Superior temporal gyrus (tissue), 1 donor: ENCODE measurements around the gene HSD3B7.
A peak's percentile ranks its signal among the peaks of the same experiment; 100 is the strongest.

Experiments
- DNase-seq: peaks from one replicate; pipeline ENCODE4 v3.0.0-alpha.2; 2016; ENCODE audit errors: extremely low spot score

The HSD3B7 gene

DNA sequence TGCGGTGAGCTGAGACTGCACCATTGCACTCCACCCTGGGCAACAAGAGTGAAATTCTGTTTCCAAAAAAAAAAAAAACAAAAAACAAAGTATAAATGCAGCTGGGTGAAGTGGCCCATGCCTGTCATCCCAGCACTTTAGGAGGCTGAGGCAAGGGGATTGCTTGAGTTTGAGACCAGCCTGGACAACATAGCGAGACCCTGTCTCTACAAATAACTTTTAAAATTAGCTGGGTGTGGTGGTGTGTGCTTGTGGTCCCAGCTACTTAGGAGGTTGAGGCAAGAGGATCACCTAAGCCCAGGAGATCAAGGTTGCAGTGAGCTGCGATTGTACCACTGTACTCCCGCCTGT, 38.2 kb downstream of the HSD3B7 start:
- no peak for DNase-seq

DNA sequence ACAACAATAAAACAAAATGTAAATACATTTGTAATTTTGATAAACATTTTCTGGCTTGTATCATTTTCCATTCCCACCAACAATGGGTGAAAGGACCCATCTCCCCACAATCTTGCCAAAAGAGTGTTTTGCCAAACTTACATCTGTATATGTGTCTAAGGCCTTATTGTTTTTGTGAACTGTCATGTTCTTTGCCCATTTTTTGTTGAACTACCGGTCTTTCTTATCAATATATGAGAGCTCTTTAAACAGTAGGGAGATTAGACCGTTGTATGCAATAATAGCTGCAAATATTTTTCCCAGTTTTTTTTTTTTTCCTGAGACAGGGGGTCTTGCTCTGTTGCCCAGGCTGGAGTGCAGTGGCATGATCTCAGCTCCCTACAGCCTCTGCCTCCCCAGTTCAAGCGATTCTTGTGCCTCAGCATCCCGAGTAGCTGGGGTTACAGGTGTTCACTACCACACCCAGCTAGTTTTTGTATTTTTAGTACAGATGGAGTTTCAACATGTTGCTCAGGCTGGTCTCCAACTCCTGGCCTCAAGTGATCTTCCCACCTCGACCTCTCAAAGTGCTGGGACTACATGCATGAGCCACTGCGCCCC, 38.7 kb downstream of the HSD3B7 start:
- DNase-seq = no peak

DNA sequence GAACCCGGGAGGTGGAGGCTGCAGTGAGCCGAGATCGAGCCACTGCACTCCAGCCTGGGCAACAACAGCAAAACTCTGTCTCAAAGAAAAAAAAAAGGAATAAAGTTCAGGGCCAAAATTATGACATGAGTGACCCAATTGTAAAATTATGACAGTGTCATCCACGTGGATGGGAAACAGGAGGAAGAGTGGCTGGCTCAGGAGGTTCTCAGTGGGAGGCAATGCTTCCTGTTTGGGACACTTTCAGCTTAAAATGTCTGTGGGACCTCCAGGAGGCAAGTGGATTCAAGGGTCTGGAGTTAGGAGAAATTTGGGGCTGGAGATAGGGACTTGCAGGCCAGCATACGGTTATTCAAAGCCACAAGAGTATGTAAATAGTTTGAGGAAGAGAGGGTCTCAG, 40.3 kb downstream of the HSD3B7 start:
- DNase-seq = no peak

DNA sequence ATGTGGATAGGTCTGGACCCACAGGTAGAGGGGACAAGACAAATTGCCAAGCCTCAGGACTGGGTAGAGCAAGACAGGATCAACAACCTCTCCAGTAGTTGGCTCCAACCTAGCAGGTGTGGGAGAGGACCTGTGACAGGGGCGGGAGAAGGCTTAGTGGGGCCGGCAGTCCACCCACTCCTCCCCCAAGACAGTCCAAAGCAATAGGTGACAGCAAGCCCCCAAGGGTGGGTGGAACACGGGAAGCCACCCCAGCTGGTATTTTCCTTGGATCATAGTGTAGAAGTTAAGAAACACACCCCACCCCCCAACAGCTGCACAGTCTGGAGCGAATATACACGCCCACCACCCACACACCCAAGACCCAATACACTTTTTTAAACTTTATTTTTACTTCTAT, 44.3 kb downstream of the HSD3B7 start:
- DNase-seq = no peak

DNA sequence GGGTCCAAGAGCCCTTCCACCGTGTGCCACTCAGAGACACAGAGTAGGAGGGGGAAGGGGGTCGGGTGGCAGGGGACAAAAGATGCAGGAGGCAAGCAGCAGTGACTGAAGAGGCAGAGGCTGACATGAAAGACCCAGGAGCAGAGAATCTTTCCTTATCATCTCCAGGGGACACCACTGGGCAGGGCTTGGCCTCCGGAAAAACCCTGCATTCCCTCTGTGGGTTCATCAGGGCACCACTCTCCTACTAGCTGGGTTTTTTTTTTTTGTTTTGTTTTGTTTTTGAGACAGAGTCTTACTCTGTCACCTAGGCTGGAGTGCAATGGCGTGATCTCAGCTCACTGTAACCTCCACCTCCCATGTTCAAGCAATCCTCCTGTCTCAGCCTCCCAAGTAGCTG, 46.3 kb downstream of the HSD3B7 start:
- DNase-seq = no peak

DNA sequence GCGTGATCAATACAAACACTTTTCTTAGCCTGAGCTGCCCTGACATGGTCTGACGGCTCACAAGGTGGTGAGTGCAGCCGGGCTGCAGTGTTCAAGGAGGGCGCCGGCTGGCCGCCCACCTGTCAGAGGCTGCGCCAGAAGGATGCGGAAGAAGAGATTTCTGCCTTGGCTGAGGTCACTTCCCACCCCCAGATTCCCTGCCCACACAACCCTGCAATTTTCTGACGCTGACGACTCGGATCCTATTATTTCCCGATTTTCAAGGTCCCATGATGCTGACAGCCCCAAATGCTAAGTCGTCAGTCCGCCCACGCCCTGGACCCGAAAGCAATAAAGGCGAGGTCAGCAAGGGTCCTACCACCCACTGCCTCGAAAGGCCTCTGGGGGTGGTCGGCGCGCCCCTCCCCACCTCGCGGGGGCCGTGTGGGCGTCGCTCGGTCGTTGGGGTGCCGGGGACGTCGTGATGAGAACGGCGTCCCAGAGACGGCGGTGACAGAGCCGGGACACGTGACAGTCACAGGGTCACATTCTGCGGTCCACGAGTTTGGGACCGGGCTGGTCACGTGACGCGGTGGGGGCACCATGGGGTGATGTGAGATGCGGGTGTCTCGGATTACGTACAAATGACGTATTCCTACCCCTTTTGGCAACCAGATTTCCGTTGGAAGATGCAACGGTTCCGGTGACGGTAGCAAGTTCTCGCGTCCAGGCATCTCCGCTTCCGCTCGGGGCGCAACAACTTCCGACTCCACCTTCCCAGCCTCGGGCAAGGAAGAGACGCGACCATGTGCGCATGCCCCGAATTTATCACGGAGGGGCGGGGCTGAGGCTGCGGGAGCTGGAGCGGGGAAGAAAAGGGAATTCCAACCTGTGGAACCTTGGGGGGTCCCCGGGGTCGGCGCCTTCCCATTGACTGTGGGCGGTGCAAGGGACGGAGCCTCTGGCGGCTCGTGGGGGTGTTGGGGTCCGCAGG, 48.0 kb downstream of the HSD3B7 start, which contains the start of gene STX4:
Gene STX4, plus strand, starts transcription at position 823 of the 973 bp plus-strand sequence. CDS start 248 bp downstream, outside the sequence.
- peak; percentile 99 for DNase-seq

DNA sequence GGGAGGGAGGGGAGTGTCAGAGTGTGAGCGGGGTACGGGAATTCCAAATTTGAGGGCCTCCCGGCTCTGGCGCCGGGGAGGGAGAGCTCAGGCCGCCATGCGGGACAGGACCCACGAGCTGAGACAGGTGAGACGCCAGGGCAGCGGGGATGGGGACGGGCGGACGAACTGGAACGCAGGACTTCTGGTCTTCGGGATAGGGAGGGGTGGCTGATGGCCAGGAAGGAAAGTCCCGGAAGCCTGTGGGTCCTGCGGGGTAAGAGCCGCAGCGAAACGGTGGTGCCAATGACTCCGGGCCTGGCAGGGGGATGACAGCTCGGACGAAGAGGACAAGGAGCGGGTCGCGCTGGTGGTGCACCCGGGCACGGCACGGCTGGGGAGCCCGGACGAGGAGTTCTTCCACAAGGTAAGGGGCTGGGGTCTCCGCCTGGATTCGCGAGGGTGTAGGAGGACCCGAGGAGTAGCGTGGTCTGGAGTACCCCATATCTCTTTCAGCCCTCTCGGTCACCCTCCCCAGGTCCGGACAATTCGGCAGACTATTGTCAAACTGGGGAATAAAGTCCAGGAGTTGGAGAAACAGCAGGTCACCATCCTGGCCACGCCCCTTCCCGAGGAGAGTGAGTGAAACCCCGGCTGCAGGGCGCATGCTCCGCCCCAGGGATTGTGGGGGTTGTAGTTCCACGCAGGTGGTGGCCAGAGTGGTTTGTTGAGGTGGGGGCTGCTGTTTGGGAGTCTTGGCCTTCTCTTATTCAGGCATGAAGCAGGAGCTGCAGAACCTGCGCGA, 48.9 kb downstream of the HSD3B7 start:
- DNase-seq = peak; percentile 93

DNA sequence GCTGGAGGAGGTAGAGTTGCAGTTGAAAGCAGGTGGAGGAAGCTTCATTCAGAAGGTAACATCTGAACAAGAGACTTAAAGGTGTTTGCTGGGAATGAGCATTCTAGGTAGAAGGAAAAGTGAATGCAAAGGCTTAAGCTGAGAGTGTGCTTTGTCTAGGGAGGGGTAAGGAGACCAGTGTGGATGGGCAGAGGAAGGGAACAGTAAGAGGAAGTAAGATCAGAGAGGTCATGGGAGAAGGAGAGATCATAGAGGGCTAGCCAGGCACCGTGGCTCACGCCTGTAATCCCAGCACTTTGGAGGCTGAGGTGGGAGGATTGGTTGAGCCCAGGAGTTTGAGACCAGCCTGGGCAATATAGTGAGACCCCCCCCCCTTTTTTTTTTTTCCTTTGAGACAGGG, 51.7 kb downstream of the HSD3B7 start:
- DNase-seq = no peak
